CD4-positive, alpha-beta memory T cell (primary cell): Measurements from ENCODE around the gene EYS. TPM values are rescaled to one million over a fixed set of nuclear protein-coding genes. Genes with fewer than 3 reads are reported as not detected.
"Not testable (repeated sequence)": the region's sequence is repeated elsewhere in the genome, so short reads cannot be mapped to it uniquely, and the experiment has no call there.

Experiments
- CTCF ChIA-PET: fragments of 350-600 bp; sonication (Branson Sonifier 250); formaldehyde crosslinking; loops from one replicate; lab custom pipeline; 2021; ENCODE audit warnings: inconsistent platforms; ENCODE audit not compliant: partially characterized antibody; lab: Charles Lee
- POLR2A ChIA-PET: fragments of 350-600 bp; sonication (Branson Sonifier 250); formaldehyde crosslinking; loops from one replicate; lab custom pipeline; 2021; ENCODE audit not compliant: partially characterized antibody; lab: Charles Lee
- DNase-seq, 5 donors: peaks; one replicate each; pipeline versions ENCODE4 v3.0.0 to v3.0.0-alpha.2; 2020 to 2022; ENCODE audit warnings: mixed read lengths in 1 of 5
- H3K27ac ChIP-seq: one replicate; pipeline ENCODE4 v1.7.0; 2013; ENCODE audit warnings: low read depth, low read length
- H3K27me3 ChIP-seq: 2 replicates; pipeline ENCODE4 v1.7.0; 2013; ENCODE audit warnings: mild to moderate bottlenecking, low read length, moderate library complexity; ENCODE audit not compliant: insufficient read depth
- H3K36me3 ChIP-seq: 2 replicates; pipeline ENCODE4 v1.7.0; 2013; ENCODE audit warnings: mild to moderate bottlenecking, low read length, moderate library complexity; ENCODE audit not compliant: insufficient read depth
- H3K4me1 ChIP-seq: 2 replicates; pipeline ENCODE4 v1.7.0; 2013; ENCODE audit warnings: mild to moderate bottlenecking, low read length, moderate library complexity; ENCODE audit not compliant: insufficient read depth
- H3K4me3 ChIP-seq, 2 donors: one replicate each; pipeline ENCODE4 v1.7.0; 2013; ENCODE audit warnings: low read length in 2 of 2, mild to moderate bottlenecking in 1 of 2
- H3K9me3 ChIP-seq, 2 donors: one replicate each; pipeline ENCODE4 v1.7.0; 2013; ENCODE audit warnings: low read length in 2 of 2, control low read depth in 1 of 2; ENCODE audit not compliant: control insufficient read depth in 1 of 2
- H3K27ac Mint-ChIP-seq, 7 donors: one replicate each; pipeline ENCODE4 v1.8.0; 2020 to 2021; ENCODE audit warnings: mixed read lengths in 7 of 7, mild to moderate bottlenecking in 6 of 7, inconsistent platforms in 3 of 7, moderate library complexity in 3 of 7
- H3K27me3 Mint-ChIP-seq, 2 donors: one replicate each; pipeline ENCODE4 v1.8.0; 2020 to 2021; ENCODE audit warnings: mixed read lengths in 2 of 2
- H3K36me3 Mint-ChIP-seq, 2 donors: one replicate each; pipeline ENCODE4 v1.8.0; 2020 to 2021; ENCODE audit warnings: mixed read lengths in 2 of 2, inconsistent platforms in 1 of 2, mild to moderate bottlenecking in 1 of 2
- H3K4me1 Mint-ChIP-seq, 4 donors: one replicate each; pipeline ENCODE4 v1.8.0; 2020 to 2021; ENCODE audit warnings: mixed read lengths in 4 of 4, mild to moderate bottlenecking in 1 of 4
- H3K4me3 Mint-ChIP-seq, 8 donors: one replicate each; pipeline ENCODE4 v1.8.0; 2020 to 2021; ENCODE audit warnings: mixed read lengths in 8 of 8, mild to moderate bottlenecking in 7 of 8, moderate library complexity in 6 of 8, inconsistent platforms in 3 of 8
- H3K9me3 Mint-ChIP-seq, 8 donors: one replicate each; pipeline ENCODE4 v1.8.0; 2020 to 2021; ENCODE audit warnings: mixed read lengths in 8 of 8, mild to moderate bottlenecking in 5 of 8, inconsistent platforms in 3 of 8, moderate library complexity in 1 of 8
- intact Hi-C: fragments of 100-400 bp; cut with micrococcal nuclease; formaldehyde crosslinking; loops from one replicate; pipeline ENCODE4 v1.15.1; 2023
- polyA plus RNA-seq, 2 donors: library from polyadenylated mRNA; unstranded; fragments of 300-500 nt; fragmentation: Illumina TruSeq; gene quantifications; one replicate each; pipeline ENCODE4 v1.2.3, GENCODE V29; 2021
- total RNA-seq, 2 experiments: library from RNA; stranded (reverse); gene quantifications; one replicate each; pipeline ENCODE4 v1.2.3, GENCODE V29; 2021

The EYS gene
- total and polyA plus RNA-seq, 4 experiments from 2014 or later: 0.17 to 0.20 TPM; not detected in 2

DNA sequence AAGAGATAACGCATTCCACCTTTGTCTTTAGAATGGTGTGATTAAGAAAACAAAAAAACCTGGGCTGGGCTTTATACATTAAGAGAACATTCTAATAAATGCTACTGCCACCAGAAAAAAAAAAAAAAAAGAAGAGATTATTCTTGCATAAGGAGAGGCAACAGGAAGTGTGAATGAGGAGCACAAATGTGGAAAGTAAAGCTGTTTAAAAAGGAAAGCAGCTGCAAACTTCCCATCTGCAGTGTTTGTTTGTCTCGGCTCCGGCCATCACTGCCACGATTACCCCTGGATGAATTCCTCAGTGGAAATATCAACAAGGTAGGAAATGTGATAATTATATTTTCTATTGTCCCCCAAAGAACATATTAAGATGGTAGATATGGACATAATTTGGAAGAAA, 1847.5 kb downstream of the EYS start:
- Histone ChIP-seq H3K27me3 (no peaks in the 10 kb centered on the region), H3K27ac (no peak overlapping the region), H3K36me3 (no peaks in the 10 kb centered on the region), H3K4me3 (no peak overlapping the region), H3K4me1 (no peaks in the 10 kb centered on the region), H3K9me3 (no peaks in the 10 kb centered on the region)
- Mint-ChIP-seq H3K9me3 (no peaks in the 10 kb centered on the region), H3K4me3 (no peak overlapping the region), H3K27me3 (no peaks in the 10 kb centered on the region), H3K27ac (no peak overlapping the region), H3K4me1 (no peaks in the 10 kb centered on the region), H3K36me3 (no peaks in the 10 kb centered on the region)
- DNase-seq: no peak
- ChIA-PET CTCF (no interaction called here), POLR2A (no interaction called here)
- intact Hi-C loops: no loop called here

DNA sequence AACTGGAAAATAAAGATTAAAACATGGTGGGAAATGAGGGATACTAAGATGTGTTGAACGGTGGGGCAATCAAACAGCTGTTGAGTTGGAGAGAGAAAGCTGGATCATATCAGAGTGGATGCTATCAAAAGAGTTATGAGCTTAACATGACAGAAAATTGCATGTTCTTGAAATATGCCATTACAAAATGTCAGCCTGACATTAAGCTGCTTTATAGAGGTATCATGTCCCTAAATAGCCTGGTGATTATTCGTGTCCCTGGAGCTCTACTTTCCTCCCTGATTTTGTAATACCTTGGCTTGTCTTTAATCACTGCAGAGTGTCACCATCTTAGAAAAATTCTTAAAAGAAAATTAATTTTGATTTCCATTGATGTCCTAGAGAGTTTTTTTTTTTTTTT, 1848.3 kb downstream of the EYS start:
- no peak for DNase-seq
- POLR2A ChIA-PET: no interaction called here
- Mint-ChIP-seq H3K36me3 (no peaks in the 10 kb centered on the region), H3K4me1 (no peaks in the 10 kb centered on the region), H3K27me3 (no peaks in the 10 kb centered on the region), H3K9me3 (no peaks in the 10 kb centered on the region), H3K4me3 (no peak overlapping the region), H3K27ac (no peak overlapping the region)
- Histone ChIP-seq H3K36me3 (no peaks in the 10 kb centered on the region), H3K4me3 (no peak overlapping the region), H3K27ac (no peak overlapping the region), H3K27me3 (no peaks in the 10 kb centered on the region), H3K9me3 (no peaks in the 10 kb centered on the region), H3K4me1 (no peaks in the 10 kb centered on the region)
- intact Hi-C loops: no loop called here
- CTCF ChIA-PET: no interaction called here

DNA sequence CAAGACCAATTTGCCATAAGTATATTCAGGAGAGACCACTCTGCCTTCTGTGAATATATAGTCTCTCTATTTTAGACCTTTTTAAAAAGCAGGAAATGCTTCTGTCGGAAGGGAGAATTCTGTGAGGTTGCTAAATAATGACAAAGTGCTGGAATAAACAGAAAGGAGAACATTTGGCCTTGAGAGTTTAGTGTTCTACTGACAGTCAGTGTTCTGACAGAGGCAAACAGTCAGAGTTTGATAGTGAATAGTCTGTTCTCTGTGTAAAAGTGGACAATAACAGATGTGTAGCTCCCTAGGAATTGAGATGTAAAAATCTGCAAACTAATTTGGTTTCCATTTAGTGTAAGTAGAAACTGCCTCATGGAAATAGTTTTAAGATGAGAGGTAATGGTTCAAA, 1850.8 kb downstream of the EYS start:
- no peak overlapping the region for H3K27ac ChIP-seq
- H3K4me3 ChIP-seq: no peak overlapping the region
- DNase-seq: no peak
- H3K9me3 Mint-ChIP-seq: peaks cover 0 to 4% (median 2%) of the 10 kb centered on the region in 8 donors
- no peak overlapping the region for H3K4me3 Mint-ChIP-seq
- no peaks in the 10 kb centered on the region for H3K4me1 Mint-ChIP-seq
- H3K27ac Mint-ChIP-seq: no peak overlapping the region
- H3K9me3 ChIP-seq: no peaks in the 10 kb centered on the region
- H3K4me1 ChIP-seq: no peaks in the 10 kb centered on the region
- POLR2A ChIA-PET: no interaction called here
- H3K36me3 Mint-ChIP-seq: no peaks in the 10 kb centered on the region
- H3K36me3 ChIP-seq: no peaks in the 10 kb centered on the region
- H3K27me3 ChIP-seq: no peaks in the 10 kb centered on the region
- no peaks in the 10 kb centered on the region for H3K27me3 Mint-ChIP-seq
- intact Hi-C loops: no loop called here
- CTCF ChIA-PET: interaction anchor here (0.7 kb wide), 1 partner anchor 12 kb away, joined by 3 read pairs; no protein-coding TSS in a partner anchor

DNA sequence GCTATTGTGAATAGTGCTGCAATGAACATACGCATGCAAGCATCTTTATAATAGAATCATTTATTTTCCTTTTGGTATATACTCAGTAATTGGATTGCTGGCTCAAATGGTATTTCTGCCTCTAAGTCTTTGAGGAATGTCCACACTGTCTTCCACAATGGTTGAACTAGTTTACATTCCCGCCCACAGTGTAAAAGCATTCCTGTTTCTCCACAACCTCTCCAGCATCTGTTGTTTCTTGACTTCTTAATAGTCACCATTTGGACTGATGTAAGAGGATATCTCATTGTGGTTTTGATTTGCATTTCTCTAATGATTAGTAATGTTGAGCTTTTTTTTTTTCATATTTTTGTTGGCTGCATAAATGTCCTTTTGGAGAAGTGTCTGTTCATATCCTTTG, 1862.7 kb downstream of the EYS start:
- H3K4me3 Mint-ChIP-seq: no peak overlapping the region
- no peaks in the 10 kb centered on the region for H3K36me3 Mint-ChIP-seq
- peaks cover 0 to 13% (median 3%) of the 10 kb centered on the region in 8 donors for H3K9me3 Mint-ChIP-seq

DNA sequence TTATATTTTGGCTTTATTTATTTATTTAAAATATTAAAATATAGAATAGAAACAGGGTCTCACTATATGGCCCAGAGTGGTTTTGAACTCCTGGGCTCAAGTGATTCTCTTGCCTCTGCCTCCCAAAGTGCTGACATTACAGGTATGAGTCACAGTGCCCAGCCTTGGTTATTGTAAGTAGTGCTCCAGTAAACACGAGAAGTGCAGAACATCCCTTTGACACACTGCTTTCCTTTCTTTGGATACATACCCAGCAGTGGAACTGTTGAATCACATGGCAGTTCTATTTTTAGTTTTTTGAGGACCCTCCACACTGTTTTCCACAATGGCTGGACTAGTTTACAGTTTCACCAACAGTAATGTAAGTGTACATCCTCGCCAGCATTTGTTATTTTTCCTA, 1867.5 kb downstream of the EYS start:
- Histone ChIP-seq H3K4me3 (no peak overlapping the region), H3K9me3 (no peaks in the 10 kb centered on the region), H3K36me3 (no peaks in the 10 kb centered on the region), H3K27ac (no peak overlapping the region), H3K4me1 (no peaks in the 10 kb centered on the region), H3K27me3 (no peaks in the 10 kb centered on the region)
- intact Hi-C loops: no loop called here
- Mint-ChIP-seq H3K9me3 (peaks cover 0 to 9% (median 2%) of the 10 kb centered on the region in 8 donors), H3K4me1 (no peaks in the 10 kb centered on the region), H3K27ac (no peak overlapping the region), H3K27me3 (peaks cover 0 to 1% of the 10 kb centered on the region in 2 donors), H3K36me3 (no peaks in the 10 kb centered on the region), H3K4me3 (no peak overlapping the region)
- DNase-seq: no peak
- ChIA-PET CTCF (no interaction called here), POLR2A (no interaction called here)

More for the DNA sequence above, 1862.7 kb downstream of the EYS start:
- Histone ChIP-seq H3K27me3 (no peaks in the 10 kb centered on the region), H3K4me1 (no peaks in the 10 kb centered on the region), H3K9me3 (no peaks in the 10 kb centered on the region), H3K4me3 (no peak overlapping the region), H3K27ac (no peak overlapping the region), H3K36me3 (no peaks in the 10 kb centered on the region)
- DNase-seq: no peak
- POLR2A ChIA-PET: no interaction called here
- CTCF ChIA-PET: interaction anchor here (0.6 kb wide), 1 partner anchor 12 kb away, joined by 3 read pairs; no protein-coding TSS in a partner anchor
- intact Hi-C loops: no loop called here
- Mint-ChIP-seq H3K27me3 (peaks cover 1 to 2% of the 10 kb centered on the region in 2 donors), H3K27ac (peak overlapping the region in 1 of 7 donors; percentile 25), H3K4me1 (no peaks in the 10 kb centered on the region)

DNA sequence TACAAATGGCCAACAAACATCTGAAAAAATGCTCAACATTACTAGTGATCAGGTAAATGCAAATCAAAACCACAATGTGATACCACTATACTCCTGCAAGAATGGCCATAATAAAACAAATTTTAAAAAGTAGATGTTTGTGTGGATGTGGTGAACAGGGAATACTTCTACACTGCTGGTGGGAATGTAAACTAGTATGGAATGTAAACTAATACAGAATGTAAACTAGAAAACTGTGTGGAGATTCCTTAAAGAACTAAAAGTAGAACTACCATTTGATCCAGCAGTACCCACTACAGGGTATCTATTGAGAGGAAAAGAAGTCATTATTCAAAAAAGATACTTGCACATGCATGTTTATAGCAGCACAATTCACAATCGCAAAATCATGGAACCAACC, 1878.3 kb downstream of the EYS start:
- CTCF ChIA-PET, H3K4me3 ChIP-seq, H3K9me3 ChIP-seq, DNase-seq, H3K36me3 Mint-ChIP-seq, H3K4me3 Mint-ChIP-seq, H3K4me1 ChIP-seq, H3K27ac Mint-ChIP-seq, H3K27me3 Mint-ChIP-seq, POLR2A ChIA-PET, H3K27me3 ChIP-seq, intact Hi-C loops, H3K36me3 ChIP-seq, H3K4me1 Mint-ChIP-seq, H3K27ac ChIP-seq: not testable (repeated sequence)
- peaks cover 0 to 23% (median 12%) of the 10 kb centered on the region in 8 donors for H3K9me3 Mint-ChIP-seq

DNA sequence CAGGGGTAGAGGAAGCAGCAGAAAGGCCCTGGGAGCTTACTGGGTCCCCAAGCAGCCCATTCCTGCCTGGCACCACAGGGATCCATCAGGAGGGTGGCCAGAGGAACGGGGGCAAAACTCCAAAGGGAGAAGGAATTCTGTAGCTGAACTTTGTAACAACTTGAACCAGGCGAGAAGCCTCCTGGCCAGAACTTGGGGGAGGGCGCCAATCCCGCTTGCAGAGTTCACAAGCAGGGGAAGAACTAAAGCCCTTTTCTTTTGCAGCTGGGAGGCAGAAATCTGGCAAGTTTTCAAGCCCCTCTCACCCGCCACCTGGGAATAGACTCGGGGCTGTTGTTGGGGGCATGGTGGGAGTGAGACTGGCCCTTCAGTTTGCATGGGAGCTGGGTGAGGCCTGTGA, 1882.3 kb downstream of the EYS start:
- Mint-ChIP-seq H3K36me3 (no peaks in the 10 kb centered on the region), H3K4me1 (no peaks in the 10 kb centered on the region), H3K27ac (no peak overlapping the region), H3K27me3 (peaks cover 0 to 5% of the 10 kb centered on the region in 2 donors), H3K4me3 (no peak overlapping the region), H3K9me3 (peaks cover 0 to 18% (median 6%) of the 10 kb centered on the region in 8 donors)
- no peak for DNase-seq
- Histone ChIP-seq H3K27ac (no peak overlapping the region), H3K9me3 (no peaks in the 10 kb centered on the region), H3K36me3 (no peaks in the 10 kb centered on the region), H3K4me1 (no peaks in the 10 kb centered on the region), H3K27me3 (no peaks in the 10 kb centered on the region), H3K4me3 (no peak overlapping the region)
- POLR2A ChIA-PET: no interaction called here
- intact Hi-C loops: no loop called here
- CTCF ChIA-PET: no interaction called here

DNA sequence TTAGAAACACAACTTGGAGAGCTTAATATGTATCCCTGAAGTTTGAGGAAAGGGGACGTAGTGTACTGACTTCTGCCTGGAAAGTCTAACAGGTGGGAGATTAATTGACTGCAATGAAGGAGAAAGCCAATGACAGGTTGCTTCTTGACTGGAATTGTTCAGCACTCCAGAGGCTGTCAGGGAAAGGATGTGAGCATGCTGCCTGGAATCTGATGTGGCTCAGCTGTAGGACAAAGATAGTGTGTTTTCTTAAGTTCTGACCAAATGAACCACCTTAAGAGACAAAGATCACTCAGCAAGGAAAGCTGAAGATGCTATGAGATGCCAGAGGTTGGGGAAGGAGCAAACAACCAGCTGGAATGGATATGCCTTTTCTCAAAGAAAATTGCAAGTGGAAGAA, 1885.6 kb downstream of the EYS start:
- Mint-ChIP-seq H3K9me3 (peaks cover 0 to 7% (median 0%) of the 10 kb centered on the region in 8 donors), H3K27me3 (peaks cover 2 to 5% of the 10 kb centered on the region in 2 donors), H3K4me3 (no peak overlapping the region), H3K36me3 (no peaks in the 10 kb centered on the region), H3K4me1 (no peaks in the 10 kb centered on the region), H3K27ac (no peak overlapping the region)
- CTCF ChIA-PET: no interaction called here
- POLR2A ChIA-PET: no interaction called here
- Histone ChIP-seq H3K9me3 (no peaks in the 10 kb centered on the region), H3K4me3 (no peak overlapping the region), H3K27me3 (no peaks in the 10 kb centered on the region), H3K4me1 (no peaks in the 10 kb centered on the region), H3K36me3 (no peaks in the 10 kb centered on the region), H3K27ac (no peak overlapping the region)
- intact Hi-C loops: no loop called here
- no peak for DNase-seq
